Activated CD4-positive, alpha-beta T cell treated with anti-CD3 and anti-CD28 coated beads, Interleukin-2, amount 10 ng/mL, durations not matched to agents 24 days and 14 days (primary cell): Measurements from ENCODE around the gene NEURL1B. TPM values are rescaled to one million over a fixed set of nuclear protein-coding genes. Genes with fewer than 3 reads are reported as not detected.

ENCODE experiments used
- DNase-seq: peaks from one replicate; pipeline ENCODE4 v3.0.0; 2022
- H3K27ac Mint-ChIP-seq: one replicate; pipeline ENCODE4 v1.8.0; 2022; ENCODE audit warnings: mild to moderate bottlenecking, mixed read lengths
- H3K27me3 Mint-ChIP-seq: one replicate; pipeline ENCODE4 v1.8.0; 2022; ENCODE audit warnings: mixed read lengths
- H3K36me3 Mint-ChIP-seq: one replicate; pipeline ENCODE4 v1.8.0; 2022; ENCODE audit warnings: low read depth, mild to moderate bottlenecking, mixed read lengths
- H3K4me1 Mint-ChIP-seq: one replicate; pipeline ENCODE4 v1.8.0; 2021; ENCODE audit warnings: mixed read lengths
- H3K4me3 Mint-ChIP-seq: one replicate; pipeline ENCODE4 v1.8.0; 2022; ENCODE audit warnings: mild to moderate bottlenecking, moderate library complexity, mixed read lengths
- H3K9me3 Mint-ChIP-seq: one replicate; pipeline ENCODE4 v1.8.0; 2021; ENCODE audit warnings: mixed read lengths
- intact Hi-C: fragments of 100-400 bp; cut with micrococcal nuclease; formaldehyde crosslinking; loops from one replicate; pipeline ENCODE4 v1.15.1; 2023
- total RNA-seq: library from RNA; stranded (reverse); gene quantifications from 2 replicates; pipeline ENCODE4 v1.2.3, GENCODE V29; 2022

Gene NEURL1B
- total RNA-seq, 1 donor from 2014 or later: 0.05 TPM

GRCh38 chr5:172735141-172735831 is 94.2 kb downstream of the NEURL1B start:
- Mint-ChIP-seq H3K9me3 (no peaks in the 10 kb centered on the region), H3K4me3 (no peak overlapping the region), H3K36me3 (no peaks in the 10 kb centered on the region), H3K27me3 (no peaks in the 10 kb centered on the region), H3K4me1 (no peaks in the 10 kb centered on the region), H3K27ac (no peak overlapping the region)
- intact Hi-C loops: no loop called here
- DNase-seq: no peak

- no peaks in the 10 kb centered on the region for H3K27me3 Mint-ChIP-seq
- no peaks in the 10 kb centered on the region for H3K36me3 Mint-ChIP-seq
- no peaks in the 10 kb centered on the region for H3K9me3 Mint-ChIP-seq
- no peak for DNase-seq
- no peaks in the 10 kb centered on the region for H3K4me1 Mint-ChIP-seq
- no peak overlapping the region for H3K4me3 Mint-ChIP-seq
- H3K27ac Mint-ChIP-seq: no peak overlapping the region
- intact Hi-C loops: no loop called here
These were observed 95.6 kb downstream of the NEURL1B start for GRCh38 chr5:172736508-172737135.

GRCh38 chr5:172739375-172739774 is 98.3 kb downstream of the NEURL1B start:
- intact Hi-C loops: no loop called here
- H3K27me3 Mint-ChIP-seq: no peaks in the 10 kb centered on the region
- DNase-seq: no peak
- no peaks in the 10 kb centered on the region for H3K4me1 Mint-ChIP-seq
- no peak overlapping the region for H3K4me3 Mint-ChIP-seq
- no peaks in the 10 kb centered on the region for H3K9me3 Mint-ChIP-seq
- no peaks in the 10 kb centered on the region for H3K36me3 Mint-ChIP-seq
- H3K27ac Mint-ChIP-seq: no peak overlapping the region

GRCh38 chr5:172740428-172741205 is 99.6 kb downstream of the NEURL1B start:
- peaks cover 1% of the 10 kb centered on the region for H3K27me3 Mint-ChIP-seq
- no peak overlapping the region for H3K4me3 Mint-ChIP-seq
- H3K9me3 Mint-ChIP-seq: no peaks in the 10 kb centered on the region
- intact Hi-C loops: no loop called here
- DNase-seq: no peak
- peaks cover 2% of the 10 kb centered on the region for H3K4me1 Mint-ChIP-seq
- no peaks in the 10 kb centered on the region for H3K36me3 Mint-ChIP-seq
- H3K27ac Mint-ChIP-seq: no peak overlapping the region

Other genes with a start within 250 kb of the NEURL1B start
- 0.16 and 0.19 TPM in 2 replicates for gene SH3PXD2B, start 186.7 kb upstream of the NEURL1B start, total RNA-seq
- 10.2 and 10.6 TPM in 2 replicates for gene DUSP1, start 129.9 kb downstream of the NEURL1B start, total RNA-seq
- 47.1 and 47.3 TPM in 2 replicates for gene ERGIC1, start 193.0 kb downstream of the NEURL1B start, total RNA-seq